AG04449 (cell line): ENCODE results near the gene SSBP3.

Experiments
- CTCF ChIA-PET: fragments of 350-600 bp; formaldehyde crosslinking; extraction: SDS; loops from one replicate; lab custom pipeline; 2021; ENCODE audit warnings: antibody characterized with exemption; lab: Yijun Ruan, JAX
- POLR2A ChIA-PET: fragments of 400-600, 350-600 bp; formaldehyde crosslinking; extraction: SDS; loops from one replicate; lab custom pipeline; 2020; ENCODE audit warnings: antibody characterized with exemption, inconsistent platforms; lab: Yijun Ruan, JAX
- DNase-seq: peaks from one replicate; pipeline ENCODE4 v3.0.0-alpha.2; 2010; ENCODE audit warnings: low read depth, low spot score
- H3K4me3 ChIP-seq: 2 replicates; pipeline ENCODE4 v1.5.1; 2011; ENCODE audit warnings: low read depth, mild to moderate bottlenecking, control low read depth, low read length
- TF ChIP-seq, protein P1 (sequence below): IDR thresholded peaks from one replicate; pipeline ENCODE4 v1.5.1; 2011; ENCODE audit warnings: mild to moderate bottlenecking, moderate library complexity, low read length, control low read depth, inconsistent platforms; ENCODE audit not compliant: insufficient read depth; ENCODE audit errors: missing control alignments

SSBP3 gene

DNA sequence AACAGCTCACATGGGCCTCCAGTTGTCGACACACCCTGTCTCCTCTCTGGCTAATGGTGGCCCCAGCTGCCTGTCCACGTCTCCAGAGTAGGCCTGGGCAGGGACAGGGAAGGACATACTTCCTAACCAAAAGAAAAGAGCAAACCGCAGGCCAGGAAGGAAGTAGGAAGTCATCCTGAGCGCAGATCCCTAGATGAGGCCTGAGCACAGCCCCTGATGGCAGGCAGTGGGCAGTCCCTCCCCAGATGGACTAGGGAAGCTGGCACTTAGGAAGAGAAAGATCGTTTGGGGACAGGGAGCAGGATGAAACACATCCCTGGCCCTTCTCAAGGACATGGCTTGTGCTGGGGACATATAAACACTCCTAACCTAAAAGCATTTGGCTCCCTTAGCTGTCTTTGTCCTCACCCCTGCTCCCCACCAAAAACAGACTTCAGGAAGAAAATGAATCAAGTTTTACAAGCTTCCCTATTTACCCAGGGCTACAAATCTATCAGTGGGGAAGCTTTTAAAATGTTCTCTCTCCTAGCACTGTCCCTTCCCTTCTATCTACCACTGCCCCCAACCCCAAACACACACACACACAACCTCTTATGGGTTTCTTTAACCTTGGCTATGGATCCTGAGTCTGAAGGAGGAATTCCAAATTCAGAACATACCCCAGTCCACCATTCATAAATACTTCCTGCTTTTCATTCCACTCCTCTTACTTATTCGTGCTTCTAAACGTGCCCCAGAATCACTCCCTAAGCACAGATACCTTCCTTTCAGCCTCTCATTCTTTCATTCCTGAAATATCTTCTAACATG, 21.1 kb downstream of the SSBP3 start:
- H3K4me3 ChIP-seq = no peak overlapping the region
- no peak for DNase-seq
- ChIA-PET CTCF (interaction anchor here (0.9 to 3.9 kb wide), 6 partner anchors 11 to 112 kb away, joined by 3 to 15 read pairs (median 5); no protein-coding TSS in a partner anchor), POLR2A (interaction anchor here (0.7 kb wide), 1 partner anchor 107 kb away, joined by 4 read pairs; no protein-coding TSS in a partner anchor)
- TF ChIP-seq, protein P1, sequence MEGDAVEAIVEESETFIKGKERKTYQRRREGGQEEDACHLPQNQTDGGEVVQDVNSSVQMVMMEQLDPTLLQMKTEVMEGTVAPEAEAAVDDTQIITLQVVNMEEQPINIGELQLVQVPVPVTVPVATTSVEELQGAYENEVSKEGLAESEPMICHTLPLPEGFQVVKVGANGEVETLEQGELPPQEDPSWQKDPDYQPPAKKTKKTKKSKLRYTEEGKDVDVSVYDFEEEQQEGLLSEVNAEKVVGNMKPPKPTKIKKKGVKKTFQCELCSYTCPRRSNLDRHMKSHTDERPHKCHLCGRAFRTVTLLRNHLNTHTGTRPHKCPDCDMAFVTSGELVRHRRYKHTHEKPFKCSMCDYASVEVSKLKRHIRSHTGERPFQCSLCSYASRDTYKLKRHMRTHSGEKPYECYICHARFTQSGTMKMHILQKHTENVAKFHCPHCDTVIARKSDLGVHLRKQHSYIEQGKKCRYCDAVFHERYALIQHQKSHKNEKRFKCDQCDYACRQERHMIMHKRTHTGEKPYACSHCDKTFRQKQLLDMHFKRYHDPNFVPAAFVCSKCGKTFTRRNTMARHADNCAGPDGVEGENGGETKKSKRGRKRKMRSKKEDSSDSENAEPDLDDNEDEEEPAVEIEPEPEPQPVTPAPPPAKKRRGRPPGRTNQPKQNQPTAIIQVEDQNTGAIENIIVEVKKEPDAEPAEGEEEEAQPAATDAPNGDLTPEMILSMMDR = no peak

DNA sequence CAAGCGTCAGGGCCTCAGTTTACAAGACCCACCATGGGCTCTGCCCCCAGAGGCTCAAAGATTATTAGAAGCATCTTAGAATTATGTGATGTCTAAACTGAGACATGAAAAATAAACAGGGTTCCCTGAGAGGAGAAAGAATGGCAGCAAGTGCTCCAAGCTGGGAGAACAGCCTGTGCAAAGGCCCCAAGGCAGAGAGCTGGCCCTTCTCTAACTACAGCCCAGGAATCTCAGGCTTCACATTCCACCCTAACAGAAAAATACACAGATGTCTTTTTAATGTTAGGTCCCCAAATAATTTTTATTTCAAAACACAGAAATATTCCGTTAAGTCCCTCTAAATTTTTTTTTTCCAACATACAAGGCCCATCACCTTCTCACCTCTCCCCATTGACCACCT, 21.7 kb downstream of the SSBP3 start:
- CTCF ChIA-PET = interaction anchor here (0.9 to 3.9 kb wide), 4 partner anchors 12 to 111 kb away, joined by 3 to 15 read pairs (median 8); no protein-coding TSS in a partner anchor
- POLR2A ChIA-PET = interaction anchor here (0.7 kb wide), 1 partner anchor 79 kb away, joined by 4 read pairs; no protein-coding TSS in a partner anchor
- no peak for DNase-seq
- H3K4me3 ChIP-seq = no peak overlapping the region
- TF ChIP-seq, protein P1 = no peak

DNA sequence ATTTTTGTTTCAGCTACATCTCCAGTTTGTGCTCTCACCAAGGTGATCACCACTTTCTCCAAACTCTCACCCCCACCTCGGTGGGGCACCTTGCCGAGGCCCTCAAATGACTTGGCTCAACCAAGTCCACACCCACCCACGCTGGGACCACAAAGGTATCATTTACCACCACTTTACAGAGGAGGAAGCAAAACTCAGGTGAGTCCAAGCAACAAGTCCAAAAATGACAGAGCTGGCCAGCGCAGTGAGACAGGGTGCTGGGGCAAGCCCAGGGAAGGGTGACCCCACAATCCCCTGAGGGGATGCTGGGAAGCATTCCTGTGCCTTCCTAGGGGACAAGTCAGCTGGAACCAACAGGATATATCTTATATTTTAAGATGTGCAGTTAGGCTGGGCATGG, 24.7 kb downstream of the SSBP3 start:
- ChIA-PET POLR2A (no interaction called here), CTCF (no interaction called here)
- no peak overlapping the region for H3K4me3 ChIP-seq
- no peak for DNase-seq
- TF ChIP-seq, protein P1 = no peak

DNA sequence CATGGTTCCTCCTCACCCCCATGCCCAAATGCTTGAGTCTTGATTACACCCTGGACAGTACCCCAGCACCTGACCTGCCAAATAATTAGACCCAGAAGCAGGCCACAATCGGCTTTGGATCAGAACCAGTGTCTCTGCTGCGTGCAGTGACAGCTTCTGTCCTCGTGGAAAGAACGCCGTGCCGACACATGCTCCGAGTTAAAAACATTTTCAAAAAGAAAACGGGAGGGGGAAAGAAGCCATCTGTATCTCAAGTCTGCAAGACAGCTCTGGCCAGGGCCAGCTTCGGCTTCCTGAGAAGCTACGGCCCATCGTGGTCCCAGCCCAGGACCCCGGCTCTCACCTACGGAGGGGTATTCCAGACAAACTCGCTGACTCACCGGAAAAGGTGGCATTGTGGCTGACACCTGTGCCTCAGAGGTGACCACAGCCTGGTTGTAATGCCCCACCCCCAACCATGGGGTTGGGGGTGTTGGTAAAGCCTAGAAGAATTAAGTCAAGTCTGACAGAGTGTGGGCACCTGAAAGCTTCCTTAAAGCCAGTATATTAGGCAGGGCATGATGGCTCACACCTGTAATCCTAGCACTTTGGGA, 25.8 kb downstream of the SSBP3 start:
- POLR2A ChIA-PET = no interaction called here
- TF ChIP-seq, protein P1 = no peak
- no peak for DNase-seq
- CTCF ChIA-PET = no interaction called here
- no peak overlapping the region for H3K4me3 ChIP-seq

DNA sequence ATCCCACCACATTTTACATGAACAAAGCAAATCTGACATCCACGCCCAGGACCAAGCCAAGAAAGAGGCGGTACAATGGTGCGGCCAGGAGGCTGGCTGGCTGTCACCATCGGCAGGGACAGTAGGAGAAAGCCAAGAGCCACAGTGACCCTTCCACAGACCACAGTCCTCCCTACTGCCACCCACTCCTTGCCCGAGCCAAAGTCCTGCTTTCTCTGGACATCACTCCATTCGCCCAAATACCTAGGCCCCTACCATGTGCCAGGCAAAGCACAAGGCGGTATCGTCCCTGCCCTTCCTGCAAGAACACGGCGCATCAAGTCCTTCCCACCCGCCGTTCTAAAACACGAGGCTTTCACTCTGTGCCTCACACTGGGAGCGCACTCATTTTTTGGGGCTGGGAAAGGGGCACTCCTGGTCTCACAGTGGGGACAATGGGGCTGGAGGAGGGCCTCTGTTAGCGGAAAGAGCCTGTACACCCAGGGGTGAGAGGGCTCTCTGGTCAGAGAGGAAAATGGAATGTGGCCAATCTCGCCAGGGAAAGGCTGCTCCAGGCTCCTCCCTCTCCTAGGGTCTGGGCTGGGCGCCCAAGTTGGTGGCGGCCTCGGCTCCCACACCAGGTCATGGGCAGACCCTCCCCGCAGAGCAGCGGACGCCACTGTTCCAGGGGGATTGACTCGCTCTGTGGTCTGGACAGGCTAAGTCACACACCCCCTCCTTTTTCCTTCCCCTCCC, 26.5 kb downstream of the SSBP3 start:
- POLR2A ChIA-PET = no interaction called here
- no peak overlapping the region for H3K4me3 ChIP-seq

More for the DNA sequence above, 26.5 kb downstream of the SSBP3 start:
- TF ChIP-seq, protein P1 = no peak
- DNase-seq = no peak
- CTCF ChIA-PET = no interaction called here
